ENCODE measurements around the gene EEFSEC. TPM values are rescaled to one million over a fixed set of nuclear protein-coding genes. Genes with fewer than 3 reads are reported as not detected.

EEFSEC gene
- total RNA-seq, 1 donor from 2014 or later = 12.2 TPM

DNA sequence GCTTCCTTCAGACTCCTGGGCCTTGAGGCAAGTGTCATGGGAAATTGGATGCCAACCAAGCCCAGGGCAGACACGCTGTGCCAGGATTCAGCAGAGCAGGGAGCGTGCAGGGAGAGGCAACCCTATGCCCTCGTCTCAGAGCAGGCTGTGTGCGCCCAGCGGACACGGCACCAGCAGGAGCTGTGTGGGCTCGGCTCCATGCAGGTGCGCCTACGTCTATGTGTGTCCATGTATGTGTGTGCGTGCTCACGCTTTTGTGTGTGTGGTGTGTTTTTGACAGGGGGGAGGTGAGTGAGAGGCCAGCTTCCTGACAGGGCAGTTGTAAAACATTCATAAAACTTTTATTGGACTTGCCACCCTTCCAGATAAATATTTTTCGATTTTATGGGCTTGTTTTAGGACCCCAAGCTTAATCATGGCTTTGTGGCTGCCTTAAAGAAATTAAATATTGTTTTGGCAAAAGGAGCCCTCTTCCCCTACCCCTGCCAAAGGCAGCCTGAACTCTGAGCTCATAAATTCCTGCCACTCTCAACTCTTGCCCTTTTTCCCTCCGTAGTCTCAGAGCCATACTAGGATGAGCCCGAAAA, 229.0 kb downstream of the EEFSEC start:
- TF ChIP-seq, protein P1, sequence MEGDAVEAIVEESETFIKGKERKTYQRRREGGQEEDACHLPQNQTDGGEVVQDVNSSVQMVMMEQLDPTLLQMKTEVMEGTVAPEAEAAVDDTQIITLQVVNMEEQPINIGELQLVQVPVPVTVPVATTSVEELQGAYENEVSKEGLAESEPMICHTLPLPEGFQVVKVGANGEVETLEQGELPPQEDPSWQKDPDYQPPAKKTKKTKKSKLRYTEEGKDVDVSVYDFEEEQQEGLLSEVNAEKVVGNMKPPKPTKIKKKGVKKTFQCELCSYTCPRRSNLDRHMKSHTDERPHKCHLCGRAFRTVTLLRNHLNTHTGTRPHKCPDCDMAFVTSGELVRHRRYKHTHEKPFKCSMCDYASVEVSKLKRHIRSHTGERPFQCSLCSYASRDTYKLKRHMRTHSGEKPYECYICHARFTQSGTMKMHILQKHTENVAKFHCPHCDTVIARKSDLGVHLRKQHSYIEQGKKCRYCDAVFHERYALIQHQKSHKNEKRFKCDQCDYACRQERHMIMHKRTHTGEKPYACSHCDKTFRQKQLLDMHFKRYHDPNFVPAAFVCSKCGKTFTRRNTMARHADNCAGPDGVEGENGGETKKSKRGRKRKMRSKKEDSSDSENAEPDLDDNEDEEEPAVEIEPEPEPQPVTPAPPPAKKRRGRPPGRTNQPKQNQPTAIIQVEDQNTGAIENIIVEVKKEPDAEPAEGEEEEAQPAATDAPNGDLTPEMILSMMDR (IDR thresholded peaks at IDR 0.05) = no peak
- Mint-ChIP-seq H3K36me3 (ENCODE audit: low read depth) (no peaks in the 10 kb centered on the region), H3K9me3 (ENCODE audit: low read depth) (no peaks in the 10 kb centered on the region), H3K27ac (ENCODE audit: unreplicated experiment) (no peak overlapping the region), H3K4me1 (ENCODE audit: low read depth) (peaks cover 67% of the 10 kb centered on the region), H3K4me3 (ENCODE audit: unreplicated experiment) (no peak overlapping the region), H3K27me3 (ENCODE audit: low read depth) (no peaks in the 10 kb centered on the region)
- no peak for DNase-seq (ENCODE audit: low spot score)

DNA sequence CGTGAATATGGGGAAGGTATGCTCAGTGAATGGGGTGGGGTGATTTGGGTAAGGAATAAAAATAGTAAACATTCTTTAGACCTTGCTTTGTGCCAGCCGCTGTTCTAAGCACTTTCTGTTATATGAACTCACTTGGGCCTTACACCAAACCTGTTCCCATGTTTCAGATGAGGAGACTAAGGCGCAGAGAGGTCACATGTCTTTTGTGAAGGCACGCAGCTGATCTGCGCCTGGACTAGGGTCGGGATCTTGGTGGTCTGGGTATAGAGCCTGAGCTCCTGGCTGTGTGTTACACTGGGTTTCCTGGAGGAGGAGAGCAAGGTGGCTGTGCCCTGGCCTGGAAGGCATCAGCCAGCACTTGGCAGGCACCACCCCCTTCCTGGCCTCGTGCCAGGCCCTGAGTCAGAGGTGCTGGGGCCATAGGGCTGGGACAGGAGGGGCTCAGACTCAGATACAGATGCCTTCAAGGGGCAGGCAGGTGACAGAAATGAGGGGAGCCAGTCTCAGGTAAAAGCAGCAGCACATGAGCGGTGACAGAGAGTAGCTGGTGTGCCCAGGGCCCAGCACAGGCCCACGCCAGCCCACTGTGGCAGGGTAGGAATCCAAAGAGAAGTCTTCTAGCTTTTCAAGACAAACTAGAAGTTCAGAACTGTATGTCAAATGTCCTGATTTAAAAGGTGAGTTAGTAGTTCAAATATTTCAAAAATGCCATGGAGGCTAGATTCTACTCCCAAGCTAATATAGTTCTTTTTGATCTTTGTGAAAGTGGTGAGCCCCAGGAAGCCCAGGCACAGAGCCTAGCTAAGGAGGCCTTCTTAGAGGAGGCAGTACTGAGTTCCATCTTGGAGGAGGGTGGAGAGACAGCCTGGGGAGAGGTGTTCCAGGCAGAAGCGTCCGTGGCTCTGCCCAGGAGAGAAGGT, 230.3 kb downstream of the EEFSEC start:
- Mint-ChIP-seq H3K4me3 (ENCODE audit: unreplicated experiment) (no peak overlapping the region), H3K4me1 (ENCODE audit: low read depth) (peaks cover 56% of the 10 kb centered on the region), H3K9me3 (ENCODE audit: low read depth) (no peaks in the 10 kb centered on the region), H3K27me3 (ENCODE audit: low read depth) (no peaks in the 10 kb centered on the region), H3K27ac (ENCODE audit: unreplicated experiment) (peak overlapping the region; percentile 70), H3K36me3 (ENCODE audit: low read depth) (no peaks in the 10 kb centered on the region)
- TF ChIP-seq, protein P1 (IDR thresholded peaks at IDR 0.05) = no peak
- DNase-seq (ENCODE audit: low spot score) = no peak

DNA sequence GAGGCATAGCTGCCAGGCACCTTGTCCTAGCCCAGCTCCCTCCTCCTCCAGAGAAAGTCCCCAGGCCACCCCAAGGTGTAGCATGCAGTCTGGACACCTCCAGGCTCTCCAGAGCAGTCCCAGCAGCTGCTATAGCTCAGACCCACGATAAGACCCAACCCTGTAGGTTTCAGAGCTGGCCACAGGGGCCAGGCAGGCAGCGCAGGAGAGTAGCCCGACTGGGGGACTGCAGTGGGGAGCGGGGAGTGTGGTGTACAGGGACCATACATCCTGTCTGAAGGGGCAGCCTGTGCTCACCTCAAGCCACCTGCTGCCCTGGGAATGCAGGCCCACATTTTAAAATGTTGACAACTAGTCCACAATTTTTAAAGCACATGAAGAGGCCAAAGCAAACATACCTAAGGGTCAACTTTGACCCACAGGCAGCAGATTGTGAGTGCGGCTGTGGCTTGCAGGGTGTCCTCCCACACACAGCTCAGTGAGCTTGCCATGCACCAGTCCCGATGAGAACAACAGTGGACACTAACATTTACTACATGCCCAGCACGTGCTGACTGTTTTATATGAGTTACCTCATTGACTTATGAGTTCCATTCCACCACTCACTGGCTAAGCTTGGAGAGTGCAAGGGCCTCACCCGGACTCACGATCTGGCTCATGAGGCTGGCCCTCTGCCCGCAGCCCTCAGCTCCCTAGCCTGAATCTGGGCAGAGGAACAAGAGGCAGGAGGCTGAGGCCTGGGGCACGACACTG, 232.0 kb downstream of the EEFSEC start:
- no peak for DNase-seq (ENCODE audit: low spot score)
- TF ChIP-seq, protein P1 (IDR thresholded peaks at IDR 0.05) = no peak
- peaks cover 1% of the 10 kb centered on the region for H3K36me3 Mint-ChIP-seq (ENCODE audit: low read depth)
- peaks cover 45% of the 10 kb centered on the region for H3K4me1 Mint-ChIP-seq (ENCODE audit: low read depth)
- no peaks in the 10 kb centered on the region for H3K9me3 Mint-ChIP-seq (ENCODE audit: low read depth)
- no peaks in the 10 kb centered on the region for H3K27me3 Mint-ChIP-seq (ENCODE audit: low read depth)
- H3K4me3 Mint-ChIP-seq (ENCODE audit: unreplicated experiment) = no peak overlapping the region
- peak overlapping the region; percentile 30 for H3K27ac Mint-ChIP-seq (ENCODE audit: unreplicated experiment)

DNA sequence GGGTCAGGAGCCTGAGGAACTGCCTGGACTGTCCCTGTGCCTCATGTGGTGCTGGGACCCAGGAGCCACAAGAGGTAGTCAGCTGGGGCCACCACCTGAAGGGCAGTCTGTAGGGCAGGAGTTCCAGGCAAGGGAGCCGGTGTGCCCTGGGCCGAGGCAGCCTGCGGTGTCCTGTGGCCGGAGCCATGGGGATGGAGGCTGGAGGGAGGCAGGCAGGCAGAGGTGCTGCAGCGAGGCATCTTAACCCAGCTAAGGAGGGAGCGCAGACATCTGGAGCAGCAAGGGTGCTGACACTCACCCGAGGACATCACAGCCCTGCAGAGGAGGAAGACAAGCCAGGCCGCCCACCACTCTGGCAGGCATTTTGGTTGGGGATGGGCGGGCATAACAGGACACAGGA, 235.7 kb downstream of the EEFSEC start:
- H3K36me3 Mint-ChIP-seq (ENCODE audit: low read depth) = peaks cover 6% of the 10 kb centered on the region
- no peak overlapping the region for H3K27ac Mint-ChIP-seq (ENCODE audit: unreplicated experiment)
- H3K4me3 Mint-ChIP-seq (ENCODE audit: unreplicated experiment) = no peak overlapping the region
- H3K9me3 Mint-ChIP-seq (ENCODE audit: low read depth) = no peaks in the 10 kb centered on the region
- TF ChIP-seq, protein P1 (IDR thresholded peaks at IDR 0.05) = no peak
- no peak for DNase-seq (ENCODE audit: low spot score)
- H3K4me1 Mint-ChIP-seq (ENCODE audit: low read depth) = peaks cover 17% of the 10 kb centered on the region
- no peaks in the 10 kb centered on the region for H3K27me3 Mint-ChIP-seq (ENCODE audit: low read depth)

DNA sequence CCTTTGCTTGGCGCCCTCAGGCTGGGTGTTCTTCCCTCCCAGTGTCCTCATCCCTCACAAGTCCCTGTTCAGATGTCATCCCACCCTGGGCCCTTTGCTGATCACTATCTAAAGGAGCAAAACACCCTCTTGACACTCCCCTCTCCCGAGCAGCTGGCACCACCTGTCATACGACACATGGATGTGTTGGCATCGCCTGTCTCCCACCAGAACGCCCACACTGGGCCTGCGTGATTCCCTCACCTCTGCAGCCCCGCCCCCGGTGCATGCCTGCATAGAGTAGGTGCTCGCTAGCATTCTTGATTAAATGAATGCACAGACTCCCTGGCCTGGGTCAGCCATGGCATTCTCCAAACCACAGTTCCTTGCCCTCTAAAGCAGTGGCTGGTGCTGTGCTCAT, 237.6 kb downstream of the EEFSEC start:
- Mint-ChIP-seq H3K9me3 (ENCODE audit: low read depth) (no peaks in the 10 kb centered on the region), H3K4me3 (ENCODE audit: unreplicated experiment) (no peak overlapping the region), H3K36me3 (ENCODE audit: low read depth) (peaks cover 6% of the 10 kb centered on the region), H3K27me3 (ENCODE audit: low read depth) (no peaks in the 10 kb centered on the region), H3K27ac (ENCODE audit: unreplicated experiment) (no peak overlapping the region), H3K4me1 (ENCODE audit: low read depth) (peaks cover 7% of the 10 kb centered on the region)
- no peak for DNase-seq (ENCODE audit: low spot score)
- TF ChIP-seq, protein P1 (IDR thresholded peaks at IDR 0.05) = no peak

Measured in chondrocyte (in vitro differentiated cells).